ENCODE results near the gene RPS6KA5. TPM values are rescaled to one million over a fixed set of nuclear protein-coding genes. Genes with fewer than 3 reads are reported as not detected.

RPS6KA5 gene
- total RNA-seq, 1 experiment from 2014 or later = 3.8 TPM

- Histone ChIP-seq H3K79me2 (ENCODE audit: insufficient read depth, low read length) (no peaks in the 10 kb centered on the region), H2BK120ac (ENCODE audit: low read depth, low read length, poor library complexity, severe bottlenecking) (no peak overlapping the region), H4K20me1 (ENCODE audit: control insufficient read depth, insufficient read depth, insufficient read length) (no peaks in the 10 kb centered on the region), H3K4me1 (ENCODE audit: insufficient read depth, low read length) (no peaks in the 10 kb centered on the region), H3K27me3 (ENCODE audit: insufficient read depth, low read length) (no peaks in the 10 kb centered on the region), H2AFZ (ENCODE audit: low read length) (no peak overlapping the region), H3K56ac (ENCODE audit: insufficient read length, low read depth, low read length) (no peak overlapping the region), H2BK12ac (ENCODE audit: insufficient read length, low read depth, low read length) (no peak overlapping the region), H4K8ac (replicated peaks; ENCODE audit: insufficient read length, low read depth, low read length) (no peak overlapping the region), H3K79me1 (ENCODE audit: insufficient read depth, low read depth, low read length, poor library complexity, severe bottlenecking) (no peaks in the 10 kb centered on the region), H4K91ac (ENCODE audit: insufficient read length, low read depth, low read length) (no peak overlapping the region), H3K4ac (ENCODE audit: low read depth, low read length) (no peak overlapping the region), H3K9me3 (ENCODE audit: control insufficient read depth, low read depth, low read length) (no peaks in the 10 kb centered on the region), H3K9ac (ENCODE audit: extremely low read depth, insufficient read length, low read length) (no peak overlapping the region), H2BK5ac (ENCODE audit: insufficient read length, low read length) (no peak overlapping the region), H2AK5ac (ENCODE audit: insufficient read length, low read length) (no peak overlapping the region), H2BK15ac (ENCODE audit: low read depth, low read length) (no peak overlapping the region), H3K23me2 (ENCODE audit: insufficient read length, low read depth, low read length, poor library complexity, severe bottlenecking) (peaks cover 8% of the 10 kb centered on the region), H3K4me2 (ENCODE audit: insufficient read depth, insufficient read length, low read length) (no peak overlapping the region), H3K27ac (ENCODE audit: insufficient read length, low read depth, low read length) (no peak overlapping the region), H3K18ac (ENCODE audit: insufficient read length, low read depth, low read length) (no peak overlapping the region), H4K5ac (ENCODE audit: insufficient read length, low read depth, low read length) (no peak overlapping the region), H3K14ac (ENCODE audit: insufficient read depth, low read length) (no peak overlapping the region), H3K23ac (ENCODE audit: insufficient read length, low read depth, low read length) (no peak overlapping the region), H2BK20ac (ENCODE audit: low read depth, low read length, poor library complexity, severe bottlenecking) (no peak overlapping the region), H3T11ph (ENCODE audit: low read length) (no peak overlapping the region)
- no peaks in the 10 kb centered on the region for H3K9me3 Mint-ChIP-seq
- no peaks in the 10 kb centered on the region for H3K36me3 Mint-ChIP-seq (ENCODE audit: insufficient read depth in 1 of 3, low read depth in 3 of 3)
- no peak overlapping the region for H3K27ac Mint-ChIP-seq
- H3K4me1 Mint-ChIP-seq = peaks cover 0 to 2% of the 10 kb centered on the region in 2 experiments; a peak in 1 of 4 replicates
- no peak for DNase-seq
- TF ChIP-seq, protein P1, sequence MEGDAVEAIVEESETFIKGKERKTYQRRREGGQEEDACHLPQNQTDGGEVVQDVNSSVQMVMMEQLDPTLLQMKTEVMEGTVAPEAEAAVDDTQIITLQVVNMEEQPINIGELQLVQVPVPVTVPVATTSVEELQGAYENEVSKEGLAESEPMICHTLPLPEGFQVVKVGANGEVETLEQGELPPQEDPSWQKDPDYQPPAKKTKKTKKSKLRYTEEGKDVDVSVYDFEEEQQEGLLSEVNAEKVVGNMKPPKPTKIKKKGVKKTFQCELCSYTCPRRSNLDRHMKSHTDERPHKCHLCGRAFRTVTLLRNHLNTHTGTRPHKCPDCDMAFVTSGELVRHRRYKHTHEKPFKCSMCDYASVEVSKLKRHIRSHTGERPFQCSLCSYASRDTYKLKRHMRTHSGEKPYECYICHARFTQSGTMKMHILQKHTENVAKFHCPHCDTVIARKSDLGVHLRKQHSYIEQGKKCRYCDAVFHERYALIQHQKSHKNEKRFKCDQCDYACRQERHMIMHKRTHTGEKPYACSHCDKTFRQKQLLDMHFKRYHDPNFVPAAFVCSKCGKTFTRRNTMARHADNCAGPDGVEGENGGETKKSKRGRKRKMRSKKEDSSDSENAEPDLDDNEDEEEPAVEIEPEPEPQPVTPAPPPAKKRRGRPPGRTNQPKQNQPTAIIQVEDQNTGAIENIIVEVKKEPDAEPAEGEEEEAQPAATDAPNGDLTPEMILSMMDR (conservative IDR thresholded peaks at IDR 0.05) = no peak
- H3K4me3 Mint-ChIP-seq = no peak overlapping the region
- no CpG with 5 or more reads among the region's 3 CpGs for WGBS (ENCODE audit: extremely low coverage, insufficient read length, low lambda C conversion rate)
- no peaks in the 10 kb centered on the region for H3K27me3 Mint-ChIP-seq (ENCODE audit: low read depth)
Observed at GRCh38 chr14:91056361-91056760, 4.1 kb downstream of the RPS6KA5 start.
